ENCODE data around the gene UBE2QL1.

Gene UBE2QL1

GRCh38 chr5:6448622-6449464 is at the start of gene UBE2QL1:
Gene UBE2QL1, plus strand, starts transcription at chr5:6448859. Its CDS starts 35 bp downstream, at chr5:6448894.
- DNase-seq (ENCODE audit: low read depth), result no peak

GRCh38 chr5:6399980-6400910 is 48.4 kb upstream of the UBE2QL1 start:
- DNase-seq (ENCODE audit: low read depth), result no peak

GRCh38 chr5:6401410-6401809 is 47.2 kb upstream of the UBE2QL1 start:
- DNase-seq (ENCODE audit: low read depth), result no peak

- no peak for DNase-seq (ENCODE audit: low read depth)
These were observed 45.7 kb upstream of the UBE2QL1 start for GRCh38 chr5:6402939-6403338.

- DNase-seq (ENCODE audit: low read depth), result no peak
These were observed 45.2 kb upstream of the UBE2QL1 start for GRCh38 chr5:6403416-6403815.

GRCh38 chr5:6404129-6404528 is 44.5 kb upstream of the UBE2QL1 start:
- no peak for DNase-seq (ENCODE audit: low read depth)

- DNase-seq (ENCODE audit: low read depth), result no peak
These were observed 43.1 kb upstream of the UBE2QL1 start for GRCh38 chr5:6405591-6405990.

GRCh38 chr5:6407558-6408259 is 41.0 kb upstream of the UBE2QL1 start:
- DNase-seq (ENCODE audit: low read depth), result no peak

GRCh38 chr5:6408260-6408596 is 40.4 kb upstream of the UBE2QL1 start:
- DNase-seq (ENCODE audit: low read depth), result no peak

- DNase-seq (ENCODE audit: low read depth), result no peak
These were observed 39.8 kb upstream of the UBE2QL1 start for GRCh38 chr5:6408627-6409446.

- DNase-seq (ENCODE audit: low read depth), result no peak
These were observed 38.2 kb upstream of the UBE2QL1 start for GRCh38 chr5:6410421-6410820.

- DNase-seq (ENCODE audit: low read depth), result no peak
These were observed 37.5 kb upstream of the UBE2QL1 start for GRCh38 chr5:6411141-6411540.

- no peak for DNase-seq (ENCODE audit: low read depth)
These were observed 35.8 kb upstream of the UBE2QL1 start for GRCh38 chr5:6412811-6413210.

GRCh38 chr5:6417657-6418056 is 31.0 kb upstream of the UBE2QL1 start:
- DNase-seq (ENCODE audit: low read depth), result no peak

GRCh38 chr5:6418679-6419276 is 29.9 kb upstream of the UBE2QL1 start:
- DNase-seq (ENCODE audit: low read depth), result no peak

GRCh38 chr5:6419340-6419852 is 29.3 kb upstream of the UBE2QL1 start:
- DNase-seq (ENCODE audit: low read depth), result no peak

- DNase-seq (ENCODE audit: low read depth), result no peak
These were observed 25.1 kb upstream of the UBE2QL1 start for GRCh38 chr5:6423327-6424109.

GRCh38 chr5:6424110-6424659 is 24.5 kb upstream of the UBE2QL1 start:
- DNase-seq (ENCODE audit: low read depth), result no peak

- DNase-seq (ENCODE audit: low read depth), result no peak
These were observed 24.0 kb upstream of the UBE2QL1 start for GRCh38 chr5:6424700-6425099.

- DNase-seq (ENCODE audit: low read depth), result no peak
These were observed 21.0 kb upstream of the UBE2QL1 start for GRCh38 chr5:6427694-6428093.

Measured in activated T-cell treated with anti-CD3 and anti-CD28 coated beads for 1 hour (primary cell).